Testis (tissue), 3 donors: ENCODE measurements around the gene C6orf15. TPM values are rescaled to one million over a fixed set of nuclear protein-coding genes. Genes with fewer than 3 reads are reported as not detected.

ENCODE experiments used
- DNase-seq: peaks from one replicate; pipeline ENCODE4 v3.0.0-alpha.2; 2019
- H3K27ac ChIP-seq, 2 donors: fragments of 200-600 bp; sonication (generic); one replicate each; pipeline ENCODE4 v1.5.1; 2019
- H3K27me3 ChIP-seq: fragments of 200-600 bp; sonication (generic); one replicate; pipeline ENCODE4 v1.5.1; 2019
- H3K36me3 ChIP-seq: fragments of 200-600 bp; sonication (generic); one replicate; pipeline ENCODE4 v1.5.1; 2017; ENCODE audit warnings: low read depth; ENCODE audit errors: missing control alignments
- H3K4me1 ChIP-seq: fragments of 200-600 bp; sonication (generic); one replicate; pipeline ENCODE4 v1.5.1; 2019
- H3K4me3 ChIP-seq, 2 donors: fragments of 200-600 bp; sonication (generic); one replicate each; pipeline ENCODE4 v1.5.1; 2017 to 2019
- H3K9me3 ChIP-seq: fragments of 200-600 bp; sonication (generic); one replicate; pipeline ENCODE4 v1.5.1; 2017
- CTCF ChIP-seq, 3 experiments: fragments of 450-650 bp in 2 of 3; fragments of 200-600 bp in 1 of 3; sonication (generic) in 1 of 3; IDR thresholded peaks; one replicate each; pipeline ENCODE4 v1.5.1; 2016 to 2019; ENCODE audit warnings: antibody characterized with exemption in 3 of 3, mild to moderate bottlenecking in 2 of 3, moderate library complexity in 1 of 3
- POLR2A ChIP-seq: fragments of 450-650 bp; IDR thresholded peaks from one replicate; pipeline ENCODE4 v1.6.1; 2017; ENCODE audit warnings: antibody characterized with exemption, mild to moderate bottlenecking, moderate library complexity
- WGBS, 2 donors: methylation state at CpG; one replicate each; pipeline ENCODE4 v1.1.5; 2018; 5-methylcytosine and 5-hydroxymethylcytosine counted together
- intact Hi-C: fragments of 100-400 bp; cut with DNase I; formaldehyde crosslinking; loops from one replicate; pipeline ENCODE4 v1.15.1; 2023; ENCODE audit warnings: low total_unique reads
- polyA plus RNA-seq: library from polyadenylated mRNA; stranded (reverse); fragments of 350-450 nt; fragmentation: Illumina TruSeq; extraction: RNeasy Lipid Tissue Mini Kit (QIAGEN cat#74804); gene quantifications from one replicate; pipeline ENCODE4 v1.2.3, GENCODE V29; 2014; ENCODE audit warnings: low read depth, low replicate concordance; ENCODE audit not compliant: insufficient read depth
- total RNA-seq, 2 donors: library from RNA; depleted of rRNA; stranded (reverse); fragments of >200 nt; gene quantifications; one replicate each; pipeline ENCODE4 v1.2.3, GENCODE V29; 2016

C6orf15 gene
- total and polyA plus RNA-seq, 3 donors from 2014 or later = not detected

GRCh38 chr6:31096656-31097055, 15.7 kb downstream of the C6orf15 start:
- H3K4me1 ChIP-seq = no peaks in the 10 kb centered on the region
- DNase-seq = no peak
- TF ChIP-seq CTCF (IDR thresholded peaks at IDR 0.05) (no peak), POLR2A (no peak)
- H3K4me3 ChIP-seq = no peak overlapping the region
- WGBS, 2 donors = 79 to 80% methylated on average over 5 of the region's 5 CpGs
- intact Hi-C loops = no loop called here
- H3K9me3 ChIP-seq = no peaks in the 10 kb centered on the region
- H3K27ac ChIP-seq = no peak overlapping the region
- H3K27me3 ChIP-seq = no peaks in the 10 kb centered on the region
- no peaks in the 10 kb centered on the region for H3K36me3 ChIP-seq

GRCh38 chr6:31096215-31096614, 16.2 kb downstream of the C6orf15 start:
- no peak for DNase-seq
- TF ChIP-seq CTCF (IDR thresholded peaks at IDR 0.05) (no peak), POLR2A (no peak)
- Histone ChIP-seq H3K9me3 (no peaks in the 10 kb centered on the region), H3K4me3 (no peak overlapping the region), H3K4me1 (no peaks in the 10 kb centered on the region), H3K27me3 (no peaks in the 10 kb centered on the region), H3K27ac (no peak overlapping the region), H3K36me3 (no peaks in the 10 kb centered on the region)
- WGBS, 2 donors = 68 to 79% methylated on average over 3 of the region's 3 CpGs
- intact Hi-C loops = no loop called here

GRCh38 chr6:31094389-31094881, 17.9 kb downstream of the C6orf15 start:
- Histone ChIP-seq H3K36me3 (no peaks in the 10 kb centered on the region), H3K27ac (no peak overlapping the region), H3K27me3 (no peaks in the 10 kb centered on the region), H3K4me1 (no peaks in the 10 kb centered on the region), H3K9me3 (no peaks in the 10 kb centered on the region), H3K4me3 (no peak overlapping the region)
- intact Hi-C loops = no loop called here
- no peak for DNase-seq
- no peak for TF ChIP-seq CTCF (IDR thresholded peaks at IDR 0.05)
- TF ChIP-seq POLR2A = no peak
- WGBS, 2 donors = 65 to 80% methylated on average over 3 of the region's 3 CpGs

GRCh38 chr6:31092769-31093505, 19.4 kb downstream of the C6orf15 start:
- Histone ChIP-seq H3K9me3 (no peaks in the 10 kb centered on the region), H3K36me3 (no peaks in the 10 kb centered on the region), H3K4me1 (no peaks in the 10 kb centered on the region), H3K27ac (no peak overlapping the region), H3K27me3 (no peaks in the 10 kb centered on the region), H3K4me3 (no peak overlapping the region)
- TF ChIP-seq POLR2A (no peak), CTCF (IDR thresholded peaks at IDR 0.05) (no peak)
- 76 to 88% methylated on average over 12 of the region's 12 CpGs for WGBS, 2 donors
- intact Hi-C loops = no loop called here
- no peak for DNase-seq

- intact Hi-C loops = no loop called here
- no peaks in the 10 kb centered on the region for H3K9me3 ChIP-seq
- H3K36me3 ChIP-seq = no peaks in the 10 kb centered on the region
- no peaks in the 10 kb centered on the region for H3K27me3 ChIP-seq
- H3K4me1 ChIP-seq = no peaks in the 10 kb centered on the region
- 96 to 97% methylated on average over 2 of the region's 2 CpGs for WGBS, 2 donors
- H3K27ac ChIP-seq = no peak overlapping the region
- no peak for DNase-seq
- no peak for TF ChIP-seq POLR2A
- TF ChIP-seq CTCF (IDR thresholded peaks at IDR 0.05) = no peak
- no peak overlapping the region for H3K4me3 ChIP-seq
These were observed 20.1 kb downstream of the C6orf15 start for GRCh38 chr6:31092238-31092637.
